RPMI8226 (cell line): Measurements from ENCODE around the gene HOXC10.
A peak's percentile ranks its signal among the peaks of the same experiment; 100 is the strongest.

Source experiments
- DNase-seq: peaks from one replicate; pipeline ENCODE4 v3.0.0-alpha.2; 2015

HOXC10 gene

DNA sequence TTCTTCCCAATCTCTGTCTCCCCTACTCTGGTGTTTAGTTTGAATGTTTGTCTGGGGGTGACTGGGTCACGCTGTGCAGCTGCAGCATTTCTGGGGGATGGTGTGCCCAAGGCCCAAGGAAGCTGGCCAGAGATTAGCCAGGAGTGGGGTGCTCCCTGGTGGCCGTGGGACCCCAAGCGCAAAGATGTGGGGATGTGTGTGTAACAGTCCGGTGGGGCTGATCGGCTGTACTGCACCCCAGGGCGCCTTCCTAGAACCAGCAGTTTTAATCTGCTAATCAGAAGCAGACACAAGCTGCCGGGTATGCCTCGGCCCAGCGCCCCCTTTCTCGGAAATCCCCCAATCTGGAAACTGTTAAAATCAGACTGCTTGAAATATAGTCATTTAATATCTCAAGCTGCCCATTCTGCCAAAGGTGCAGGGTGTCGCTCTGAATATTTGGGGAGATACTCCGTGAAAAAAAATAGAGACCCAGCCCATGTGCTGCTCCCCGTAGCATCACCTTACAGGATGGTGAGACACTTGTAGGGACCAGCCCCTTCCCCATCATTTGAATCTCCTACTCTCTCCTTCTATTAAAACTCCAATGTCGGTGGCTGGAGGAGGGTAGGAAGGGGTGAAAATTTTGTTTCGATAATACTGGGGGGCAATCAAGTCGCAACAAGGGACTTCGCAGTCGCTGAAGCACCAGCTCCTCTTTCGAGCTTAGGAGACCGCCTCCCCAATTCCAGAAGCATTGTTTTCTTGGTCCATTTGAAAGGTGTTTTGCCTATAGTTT, 19.3 kb downstream of the HOXC10 start:
- DNase-seq: no peak

DNA sequence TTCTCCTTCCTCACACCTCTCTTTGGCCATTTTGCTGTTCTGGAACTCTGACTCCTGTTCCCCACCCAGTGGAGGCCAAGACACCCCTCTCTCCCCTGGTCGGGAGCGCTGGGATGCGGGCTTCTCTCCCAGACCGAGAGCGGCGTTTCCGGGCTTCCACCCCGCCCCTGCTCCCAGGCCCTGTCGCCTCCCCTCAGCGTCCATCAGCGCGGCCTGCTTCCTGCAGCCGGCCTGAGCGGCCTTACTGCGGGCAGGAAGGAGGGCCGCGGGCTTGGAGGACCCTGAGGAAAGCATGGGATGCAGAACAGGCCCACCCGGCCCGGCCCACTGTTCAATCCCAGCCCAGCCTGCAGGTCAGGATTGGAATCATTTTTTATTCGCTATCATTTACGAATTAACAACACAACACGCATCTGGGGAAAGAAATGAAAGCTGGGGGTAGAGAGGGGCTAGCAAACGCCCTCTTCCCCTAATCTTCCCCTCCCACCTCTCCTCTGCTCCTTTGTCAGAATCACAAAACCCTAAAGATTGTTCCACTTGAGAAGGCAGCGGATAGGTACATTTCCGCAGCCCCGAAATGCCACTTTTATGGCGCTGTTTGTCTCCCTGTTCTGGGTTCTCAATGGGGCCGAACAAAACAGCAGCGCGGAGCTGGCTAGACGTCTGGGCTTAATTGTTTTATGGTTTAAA, 20.0 kb downstream of the HOXC10 start:
- no peak for DNase-seq

DNA sequence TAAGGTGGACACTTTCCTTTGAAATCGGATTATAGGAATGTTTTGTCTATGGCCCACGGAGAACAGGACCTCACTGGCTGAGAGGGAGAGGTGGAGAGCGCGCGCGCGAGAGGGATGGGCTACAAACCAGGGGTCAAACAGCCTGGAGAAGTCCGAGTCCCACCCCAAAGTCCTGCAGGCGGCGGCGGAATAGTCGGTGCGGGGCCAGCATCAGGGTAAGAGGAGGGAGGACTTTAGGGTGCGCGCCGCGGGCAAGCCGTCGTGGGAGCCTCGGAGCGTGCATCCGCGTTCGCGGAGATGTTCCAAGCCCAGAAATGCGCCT, 20.5 kb downstream of the HOXC10 start:
- no peak for DNase-seq

GRCh38 chr12:54005853-54006558, 21.1 kb downstream of the HOXC10 start:
- DNase-seq: peak; percentile 83

- no peak for DNase-seq
These were observed 21.7 kb downstream of the HOXC10 start for GRCh38 chr12:54006559-54007220.

DNA sequence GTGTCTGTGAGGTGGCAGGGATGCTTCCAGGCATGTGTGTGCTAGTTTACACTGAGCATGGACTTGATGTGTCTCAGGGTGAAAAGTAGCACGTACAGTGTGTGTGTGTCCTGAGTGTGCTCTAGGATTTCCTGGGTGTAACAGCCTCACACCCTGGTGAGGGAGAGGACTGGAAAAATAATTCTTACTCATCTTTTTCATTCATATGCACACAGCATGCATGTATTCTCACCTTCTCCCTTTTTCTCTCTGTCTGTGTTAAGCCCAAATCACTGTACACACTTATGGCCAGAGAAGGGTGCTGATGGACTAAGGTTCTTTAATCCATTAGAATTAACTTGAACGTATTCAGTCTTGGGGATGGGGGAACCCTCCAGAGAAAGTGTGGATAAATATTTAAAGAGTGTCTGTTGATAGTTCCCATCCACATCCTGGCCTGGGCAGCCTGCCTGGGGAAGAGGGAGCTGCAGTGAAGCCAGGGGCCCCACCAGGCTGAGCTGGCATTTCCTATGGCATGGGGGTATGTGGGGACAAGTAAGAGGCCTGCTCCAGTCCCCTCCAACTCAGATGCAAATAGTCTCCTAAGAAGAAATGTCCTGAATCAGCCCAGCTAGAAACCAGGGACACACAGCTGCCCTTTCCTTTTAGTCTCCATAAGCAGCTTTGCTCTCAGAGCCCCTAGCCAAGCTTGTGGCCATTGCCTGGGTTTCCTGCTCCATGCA, 22.8 kb downstream of the HOXC10 start:
- no peak for DNase-seq

GRCh38 chr12:54008260-54008552, 23.3 kb downstream of the HOXC10 start:
- DNase-seq: no peak

GRCh38 chr12:54009171-54010052, 24.5 kb downstream of the HOXC10 start:
- no peak for DNase-seq

GRCh38 chr12:54010053-54010971, 25.4 kb downstream of the HOXC10 start:
- DNase-seq: no peak

- no peak for DNase-seq
These were observed 26.2 kb downstream of the HOXC10 start for GRCh38 chr12:54010972-54011664.

DNA sequence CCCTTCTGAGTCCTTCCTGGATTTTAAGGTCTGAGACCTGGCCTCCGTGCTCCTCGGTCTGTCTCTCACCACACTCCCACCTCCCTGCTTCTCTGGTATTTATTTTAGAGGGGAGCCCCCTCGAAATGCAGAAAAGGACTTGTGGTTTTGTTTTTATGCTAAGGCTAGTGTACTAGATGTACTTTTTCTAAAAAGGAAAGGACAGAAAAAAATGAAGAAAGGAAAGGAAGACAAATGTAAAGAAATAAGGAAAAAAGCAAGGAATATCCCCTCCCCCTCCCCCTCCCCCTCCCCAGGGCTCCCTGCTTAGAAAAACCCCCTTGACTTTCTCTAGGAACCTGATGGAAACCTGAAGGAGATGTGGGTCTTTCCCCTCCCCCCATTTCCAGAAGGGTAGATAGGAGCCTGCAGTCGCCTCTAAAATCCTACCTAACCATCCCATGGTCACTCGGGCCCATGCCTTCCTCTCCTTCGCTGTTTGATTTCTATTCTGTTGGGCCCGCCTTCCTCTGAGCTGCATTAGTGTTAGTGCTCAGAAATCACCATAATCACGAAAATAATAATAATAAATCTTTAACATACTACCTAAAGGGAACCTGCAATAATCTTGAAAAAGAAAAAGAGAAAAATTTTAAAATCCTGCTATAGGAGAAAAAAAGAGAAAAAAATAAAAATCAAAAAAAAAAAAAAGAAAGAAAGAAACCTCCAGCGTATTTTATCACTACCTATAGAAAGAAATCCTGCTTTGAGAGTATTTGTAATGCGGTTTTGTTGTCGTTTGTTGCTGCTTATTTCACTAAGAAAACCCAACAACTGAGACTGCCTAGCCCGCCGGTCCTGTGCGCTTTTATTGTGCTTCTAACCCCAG, 27.0 kb downstream of the HOXC10 start:
- no peak for DNase-seq

DNA sequence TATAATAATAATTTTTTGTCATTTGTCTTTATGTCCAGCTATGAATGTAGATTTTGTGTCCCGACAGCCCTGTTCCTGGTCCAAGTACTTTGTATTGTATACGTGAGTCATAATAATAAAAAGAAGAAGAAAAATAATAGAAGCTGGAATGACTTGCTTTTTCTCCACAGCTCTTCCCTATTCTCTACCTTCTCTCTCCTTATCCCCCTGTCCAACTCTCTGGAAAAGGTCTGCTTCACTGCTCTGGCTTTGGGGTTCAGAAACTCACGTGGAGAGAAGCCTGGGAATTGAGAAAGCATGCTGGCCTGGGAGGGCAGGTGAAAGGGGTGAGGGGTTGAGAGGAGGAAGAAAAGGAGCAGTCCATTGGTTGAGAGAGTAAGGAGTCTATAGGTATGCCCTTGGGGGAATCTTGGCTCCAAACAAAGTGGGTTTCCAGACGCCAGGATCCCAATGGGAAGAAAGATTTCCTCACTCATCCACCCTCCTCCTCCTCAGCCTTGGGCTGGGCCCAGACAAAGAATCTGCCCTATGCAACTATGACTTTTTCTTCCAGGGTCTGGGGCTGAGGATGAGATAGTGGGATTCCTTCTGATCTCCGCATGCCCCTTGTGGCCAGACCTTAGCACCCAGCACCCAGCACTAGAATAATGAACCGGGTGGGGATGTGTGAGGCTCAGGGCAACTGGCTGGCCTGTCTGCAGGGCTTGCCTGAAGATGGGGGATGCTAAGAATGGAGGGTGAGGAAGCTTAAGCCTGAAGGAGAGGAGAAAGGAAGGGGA, 27.9 kb downstream of the HOXC10 start:
- no peak for DNase-seq

- DNase-seq: no peak
These were observed 29.6 kb downstream of the HOXC10 start for GRCh38 chr12:54014377-54015017.

DNA sequence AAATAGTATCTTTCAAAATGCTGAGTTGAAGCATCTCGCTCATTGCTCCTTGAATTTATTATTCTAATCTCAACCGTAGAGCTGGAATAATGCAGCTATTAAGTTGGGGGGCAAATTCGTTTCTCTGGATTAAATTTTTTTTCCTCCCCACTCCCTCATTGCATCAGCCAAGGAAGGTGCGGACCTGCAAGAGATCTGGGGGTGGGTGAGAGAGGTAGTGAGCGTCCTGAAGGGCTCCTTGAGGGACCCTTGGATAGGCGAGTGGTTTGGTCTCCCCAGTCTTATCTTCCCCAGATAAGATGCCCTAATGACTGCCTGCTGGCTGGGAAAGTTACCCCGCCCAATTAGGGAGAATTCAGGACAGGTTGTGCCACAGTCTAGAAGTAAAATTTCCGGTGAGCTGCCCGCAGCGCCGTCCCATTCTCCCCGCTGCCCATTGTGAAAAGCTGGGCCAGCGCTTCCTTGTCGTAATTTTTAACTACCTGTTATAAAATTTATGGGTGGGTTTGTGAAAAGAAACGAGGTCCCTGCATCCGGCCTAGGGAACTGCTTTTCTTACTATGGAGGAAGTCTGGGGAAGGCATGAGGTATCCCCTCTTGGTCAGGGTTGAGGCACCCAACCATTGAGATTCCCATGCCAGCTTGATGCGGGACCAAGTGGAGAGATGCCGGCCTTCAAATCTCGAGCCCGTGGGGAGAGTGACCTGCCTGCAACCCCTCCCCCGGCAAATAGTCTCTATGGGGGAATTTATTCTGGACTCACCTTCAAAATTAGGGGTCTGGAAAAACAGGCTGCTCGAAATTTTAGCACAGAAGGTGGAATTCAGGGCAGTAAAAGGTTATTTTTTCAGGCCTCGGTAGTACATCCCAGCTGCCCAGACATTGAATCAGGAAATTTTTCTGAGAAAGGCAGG, 30.3 kb downstream of the HOXC10 start:
- DNase-seq: no peak

- no peak for DNase-seq
These were observed 31.1 kb downstream of the HOXC10 start for GRCh38 chr12:54016051-54016450.

GRCh38 chr12:54016478-54016964, 31.6 kb downstream of the HOXC10 start:
- no peak for DNase-seq
